ENCODE results near the gene TMEM253.

Gene TMEM253

GRCh38 chr14:21104448-21105060 is 3.7 kb downstream of the TMEM253 start:
- peak; percentile 71 for DNase-seq (ENCODE audit: low spot score)

GRCh38 chr14:21105095-21105494 is 4.2 kb downstream of the TMEM253 start:
- DNase-seq (ENCODE audit: low spot score), result no peak

- DNase-seq (ENCODE audit: low spot score), result no peak
Measured at GRCh38 chr14:21106176-21106497, 5.3 kb downstream of the TMEM253 start.

- peak; percentile 81 for DNase-seq (ENCODE audit: low spot score)
Measured at GRCh38 chr14:21106498-21107282, 5.8 kb downstream of the TMEM253 start.

- no peak for DNase-seq (ENCODE audit: low spot score)
Measured at GRCh38 chr14:21107283-21107800, 6.5 kb downstream of the TMEM253 start.

- DNase-seq (ENCODE audit: low spot score), result no peak
Measured at GRCh38 chr14:21108791-21109190, 7.9 kb downstream of the TMEM253 start.

GRCh38 chr14:21109377-21110138 is 8.7 kb downstream of the TMEM253 start:
- peak; percentile 80 for DNase-seq (ENCODE audit: low spot score)

- DNase-seq (ENCODE audit: low spot score), result no peak
Measured at GRCh38 chr14:21112255-21112654, 11.4 kb downstream of the TMEM253 start.

- DNase-seq (ENCODE audit: low spot score), result no peak
Measured at GRCh38 chr14:21113369-21113768, 12.5 kb downstream of the TMEM253 start.

GRCh38 chr14:21118933-21119332 is 18.1 kb downstream of the TMEM253 start:
- DNase-seq (ENCODE audit: low spot score), result no peak

- DNase-seq (ENCODE audit: low spot score), result no peak
Measured at GRCh38 chr14:21120686-21121085, 19.8 kb downstream of the TMEM253 start.

GRCh38 chr14:21121122-21121521 is 20.3 kb downstream of the TMEM253 start:
- no peak for DNase-seq (ENCODE audit: low spot score)

- DNase-seq (ENCODE audit: low spot score), result no peak
Measured at GRCh38 chr14:21123429-21123828, 22.6 kb downstream of the TMEM253 start.

- DNase-seq (ENCODE audit: low spot score), result no peak
Measured at GRCh38 chr14:21133901-21134300, 33.0 kb downstream of the TMEM253 start.

GRCh38 chr14:21136024-21136423 is 35.2 kb downstream of the TMEM253 start:
- peak; percentile 9 for DNase-seq (ENCODE audit: low spot score)

GRCh38 chr14:21142357-21142756 is 41.5 kb downstream of the TMEM253 start:
- no peak for DNase-seq (ENCODE audit: low spot score)

GRCh38 chr14:21145437-21145836 is 44.6 kb downstream of the TMEM253 start:
- no peak for DNase-seq (ENCODE audit: low spot score)

GRCh38 chr14:21149641-21150367 is 48.9 kb downstream of the TMEM253 start:
- DNase-seq (ENCODE audit: low spot score), result no peak

Data from activated CD4-positive, alpha-beta T cell treated with anti-CD3 and anti-CD28 coated beads, Interleukin-2, Interleukin-4, amounts not matched to agents 100 ng/mL and 50 ng/mL, durations not matched to agents 16 hours and 8 hours (primary cell).